ENCODE data around the gene TRIP10. TPM values are rescaled to one million over a fixed set of nuclear protein-coding genes. Genes with fewer than 3 reads are reported as not detected.

TRIP10 gene
- total and polyA plus RNA-seq, 4 donors = 3.4 to 9.9 (median 7.4) TPM

- TF ChIP-seq REST (IDR thresholded peaks at IDR 0.05) (peak; percentile 95), HNF4A (conservative IDR thresholded peaks at IDR 0.05) (peak; percentile 29 to 35), FOXA1 (IDR thresholded peaks at IDR 0.05) (no peak), YY1 (IDR thresholded peaks at IDR 0.05) (no peak), TAF1 (conservative IDR thresholded peaks at IDR 0.05) (peak; percentile 84), HNF4G (IDR thresholded peaks at IDR 0.05) (no peak), JUND (IDR thresholded peaks at IDR 0.05) (peak in 1 of 2 donors; percentile 18), RAD21 (IDR thresholded peaks at IDR 0.05) (no peak), EGR1 (IDR thresholded peaks at IDR 0.05; ENCODE audit: low read depth in 2 of 2) (no peak)
These were observed 20.5 kb upstream of the TRIP10 start (continued) for GRCh38 chr19:6718741-6719539.

- H3K27me3 ChIP-seq (ENCODE audit: control insufficient read depth in 4 of 4, insufficient read depth in 4 of 4, low read length in 3 of 4) = no peaks in the 10 kb centered on the region
- no peak for DNase-seq (ENCODE audit: low spot score)
- H3K36me3 ChIP-seq (ENCODE audit: control insufficient read depth in 4 of 4, insufficient read depth in 3 of 4, low read depth in 1 of 4, low read length in 3 of 4) = peaks cover 3 to 28% (median 22%) of the 10 kb centered on the region in 4 donors
- H3K4me1 ChIP-seq (ENCODE audit: control insufficient read depth in 4 of 4, insufficient read depth in 4 of 4, low read length in 3 of 4) = peaks cover 3 to 47% (median 33%) of the 10 kb centered on the region in 4 donors
- H3K9me3 ChIP-seq (ENCODE audit: control insufficient read depth in 4 of 4, low read length in 3 of 4) = no peaks in the 10 kb centered on the region
- TF ChIP-seq, protein P1, sequence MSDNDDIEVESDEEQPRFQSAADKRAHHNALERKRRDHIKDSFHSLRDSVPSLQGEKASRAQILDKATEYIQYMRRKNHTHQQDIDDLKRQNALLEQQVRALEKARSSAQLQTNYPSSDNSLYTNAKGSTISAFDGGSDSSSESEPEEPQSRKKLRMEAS (IDR thresholded peaks at IDR 0.05) = no peak
- no peak for TF ChIP-seq CTCF (IDR thresholded peaks at IDR 0.05; ENCODE audit: low read depth, low read length, missing input control)
- peak in 1 of 2 donors; percentile 23 for TF ChIP-seq RAD21 (IDR thresholded peaks at IDR 0.05)
- H3K9ac ChIP-seq (ENCODE audit: low read depth in 1 of 2, low read length in 2 of 2) = peak overlapping the region; percentile 95 to 97
- H3K4me3 ChIP-seq (ENCODE audit: low read depth in 1 of 3, low read length in 3 of 3) = peak overlapping the region; percentile 74 to 99 (median 89)
- H3K27ac ChIP-seq (ENCODE audit: low read depth in 1 of 2, low read length in 2 of 2) = peak overlapping the region; percentile 76 to 77
- 37% methylated on average over 6 of the region's 6 CpGs for WGBS
These were observed 20.0 kb upstream of the TRIP10 start for GRCh38 chr19:6719540-6719861.

DNA sequence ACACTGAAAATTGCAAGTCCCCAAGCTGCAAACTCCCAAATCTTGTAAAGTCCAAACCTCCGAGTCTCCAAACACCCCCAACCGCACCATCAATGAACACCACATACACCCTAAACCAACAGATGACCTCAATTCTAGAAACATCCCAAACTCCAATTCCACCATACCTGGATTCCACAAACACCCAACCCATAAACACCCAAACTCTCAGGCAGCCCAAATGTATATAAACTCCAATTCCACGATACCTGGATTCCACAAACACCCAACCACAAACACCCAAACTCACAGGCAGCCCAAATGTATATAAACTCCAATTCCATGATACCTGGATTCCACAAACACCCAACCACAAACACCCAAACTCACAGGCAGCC is 19.5 kb upstream of the TRIP10 start:
- peaks cover 3 to 28% (median 22%) of the 10 kb centered on the region in 4 donors for H3K36me3 ChIP-seq (ENCODE audit: control insufficient read depth in 4 of 4, insufficient read depth in 3 of 4, low read depth in 1 of 4, low read length in 3 of 4)
- 36% methylated on average over 3 of the region's 3 CpGs for WGBS
- H3K9ac ChIP-seq (ENCODE audit: low read depth in 1 of 2, low read length in 2 of 2) = peak overlapping the region; percentile 95 to 97
- H3K4me1 ChIP-seq (ENCODE audit: control insufficient read depth in 4 of 4, insufficient read depth in 4 of 4, low read length in 3 of 4) = peaks cover 3 to 52% (median 36%) of the 10 kb centered on the region in 4 donors
- H3K27ac ChIP-seq (ENCODE audit: low read depth in 1 of 2, low read length in 2 of 2) = peak overlapping the region; percentile 76 to 77
- DNase-seq (ENCODE audit: low spot score) = no peak
- H3K4me3 ChIP-seq (ENCODE audit: low read depth in 1 of 3, low read length in 3 of 3) = peak overlapping the region; percentile 74 to 99 (median 89)
- no peaks in the 10 kb centered on the region for H3K9me3 ChIP-seq (ENCODE audit: control insufficient read depth in 4 of 4, low read length in 3 of 4)
- H3K27me3 ChIP-seq (ENCODE audit: control insufficient read depth in 4 of 4, insufficient read depth in 4 of 4, low read length in 3 of 4) = no peaks in the 10 kb centered on the region
- TF ChIP-seq EGR1 (IDR thresholded peaks at IDR 0.05; ENCODE audit: low read depth in 2 of 2) (no peak), FOXA1 (IDR thresholded peaks at IDR 0.05) (no peak), YY1 (IDR thresholded peaks at IDR 0.05) (no peak), GABPA (IDR thresholded peaks at IDR 0.05 in 1 of 2, conservative IDR thresholded peaks at IDR 0.05 in 1 of 2) (no peak), NR2F2 (IDR thresholded peaks at IDR 0.05) (no peak), SP1 (IDR thresholded peaks at IDR 0.05) (no peak), JUND (IDR thresholded peaks at IDR 0.05) (peak in 1 of 2 donors; percentile 42)
